Neural cell (in vitro differentiated cells): ENCODE data around the gene ZNF431. TPM values are rescaled to one million over a fixed set of nuclear protein-coding genes. Genes with fewer than 3 reads are reported as not detected.

Experiments
- H2AFZ ChIP-seq: fragments of 200-600, 300-800 bp; sonication (generic), shearing (Covaris generic); 2 replicates; pipeline ENCODE4 v1.6.0; 2014; ENCODE audit warnings: low read depth, mild to moderate bottlenecking, antibody characterized with exemption, low read length, moderate library complexity
- H3F3A ChIP-seq: fragments of 200-600 bp; shearing (Covaris generic); 2 replicates; pipeline ENCODE4 v1.6.1; 2016; ENCODE audit warnings: mild to moderate bottlenecking, moderate library complexity, mixed read lengths, antibody characterized with exemption, low read length; ENCODE audit not compliant: insufficient read depth, poor library complexity, severe bottlenecking
- H3K27ac ChIP-seq: fragments of 200-600, 300-800 bp; sonication (generic), shearing (Covaris generic); 2 replicates; pipeline ENCODE4 v1.5.1; 2014; ENCODE audit warnings: mild to moderate bottlenecking, low read length, moderate library complexity
- H3K27me3 ChIP-seq: fragments of 300-800, 200-600 bp; sonication (generic), shearing (Covaris generic); 2 replicates; pipeline ENCODE4 v1.6.0; 2014; ENCODE audit warnings: mild to moderate bottlenecking, low read depth, low read length, moderate library complexity; ENCODE audit not compliant: insufficient read depth
- H3K36me3 ChIP-seq: fragments of 300-800, 200-600 bp; sonication (generic), shearing (Covaris generic); 2 replicates; pipeline ENCODE4 v1.5.1; 2014; ENCODE audit warnings: mild to moderate bottlenecking, antibody characterized with exemption, low read length, moderate library complexity; ENCODE audit not compliant: insufficient read depth
- H3K4me2 ChIP-seq: fragments of 300-800, 200-600 bp; sonication (generic), shearing (Covaris generic); 2 replicates; pipeline ENCODE4 v1.6.0; 2014; ENCODE audit warnings: mild to moderate bottlenecking, low read length
- H3K4me3 ChIP-seq: fragments of 300-800, 200-600 bp; sonication (generic), shearing (Covaris generic); 2 replicates; pipeline ENCODE4 v1.5.1; 2014; ENCODE audit warnings: mild to moderate bottlenecking, low read length, moderate library complexity
- H3K79me2 ChIP-seq: fragments of 200-600 bp; shearing (Covaris generic); replicated peaks from 2 replicates; pipeline ENCODE4 v1.6.0; 2014; ENCODE audit warnings: mild to moderate bottlenecking, low read length, moderate library complexity; ENCODE audit not compliant: insufficient read depth
- H3K9ac ChIP-seq: fragments of 300-800, 200-600 bp; sonication (generic), shearing (Covaris generic); 2 replicates; pipeline ENCODE4 v1.6.1; 2016; ENCODE audit warnings: mild to moderate bottlenecking, low read length, mixed read lengths
- H3K9me2 ChIP-seq: fragments of 200-600 bp; shearing (Covaris generic); 2 replicates; pipeline ENCODE4 v1.6.1; 2016; ENCODE audit warnings: mild to moderate bottlenecking, low read length, mixed read lengths; ENCODE audit not compliant: insufficient read depth
- H3K9me3 ChIP-seq: fragments of 200-600, 300-800 bp; sonication (generic), shearing (Covaris generic); 2 replicates; pipeline ENCODE4 v1.6.1; 2016; ENCODE audit warnings: mild to moderate bottlenecking, mixed run types, low read length, moderate library complexity, mixed read lengths
- H4K20me1 ChIP-seq: fragments of 200-600 bp; shearing (Covaris generic); 2 replicates; pipeline ENCODE4 v1.6.1; 2016; ENCODE audit warnings: mild to moderate bottlenecking, mixed run types; ENCODE audit not compliant: insufficient read depth
- EP300 ChIP-seq: fragments of 450-650 bp; conservative IDR thresholded peaks from 2 replicates; pipeline ENCODE4 v1.6.1; 2014; ENCODE audit warnings: antibody characterized with exemption, mild to moderate bottlenecking, moderate library complexity; ENCODE audit not compliant: poor library complexity, severe bottlenecking
- EZH2 ChIP-seq: fragments of 200-600, 300-800 bp; shearing (Covaris generic), sonication (generic); IDR thresholded peaks from 2 replicates; pipeline ENCODE4 v1.6.1; 2014; ENCODE audit warnings: antibody characterized with exemption, low read length, borderline replicate concordance, mild to moderate bottlenecking; ENCODE audit not compliant: insufficient read depth, poor library complexity, severe bottlenecking
- MXI1 ChIP-seq: fragments of 450-650 bp; conservative IDR thresholded peaks from 2 replicates; pipeline ENCODE4 v1.6.1; 2014; ENCODE audit warnings: antibody characterized with exemption, mild to moderate bottlenecking; ENCODE audit not compliant: poor library complexity, severe bottlenecking
- POLR2AphosphoS5 ChIP-seq: IDR thresholded peaks from 2 replicates; pipeline ENCODE4 v1.6.1; 2012
- RAD21 ChIP-seq: fragments of 450-650 bp; conservative IDR thresholded peaks from 2 replicates; pipeline ENCODE4 v1.6.1; 2014; ENCODE audit warnings: antibody characterized with exemption, mild to moderate bottlenecking, moderate library complexity
- SMC3 ChIP-seq: fragments of 450-650 bp; conservative IDR thresholded peaks from 2 replicates; pipeline ENCODE4 v1.6.1; 2014; ENCODE audit warnings: antibody characterized with exemption, mild to moderate bottlenecking, moderate library complexity; ENCODE audit not compliant: poor library complexity
- TAF1 ChIP-seq: IDR thresholded peaks from 2 replicates; pipeline ENCODE4 v1.6.1; 2012; ENCODE audit warnings: low read depth
- polyA plus RNA-seq: library from polyadenylated mRNA; depleted of rRNA; stranded (reverse); fragments of >200 nt; gene quantifications from 2 replicates; pipeline ENCODE4 v1.2.3, GENCODE V29; 2014
- TF ChIP-seq, protein P1 (sequence below): IDR thresholded peaks from 2 replicates; pipeline ENCODE4 v1.6.1; 2012; ENCODE audit warnings: borderline replicate concordance
- TF ChIP-seq, protein P2 (sequence below): fragments of 450-650 bp; IDR thresholded peaks from 2 replicates; pipeline ENCODE4 v1.5.1; 2014; ENCODE audit warnings: antibody characterized with exemption, mild to moderate bottlenecking, moderate library complexity; ENCODE audit not compliant: poor library complexity, severe bottlenecking

ZNF431 gene
- polyA plus RNA-seq, 1 donor from 2014 or later = 16.3 TPM

GRCh38 chr19:21149877-21150276 is 8.0 kb downstream of the ZNF431 start:
- Histone ChIP-seq H3K79me2 (peaks cover 25% of the 10 kb centered on the region), H2AFZ (no peak overlapping the region), H3K27me3 (no peaks in the 10 kb centered on the region), H3K9ac (no peak overlapping the region), H3K27ac (no peak overlapping the region), H3F3A (no peaks in the 10 kb centered on the region), H3K9me3 (peaks cover 6% of the 10 kb centered on the region), H3K4me2 (no peak overlapping the region), H3K9me2 (no peaks in the 10 kb centered on the region), H3K4me3 (no peak overlapping the region), H3K36me3 (peaks cover 9% of the 10 kb centered on the region), H4K20me1 (no peaks in the 10 kb centered on the region)
- TF ChIP-seq EZH2 (no peak), TAF1 (no peak), POLR2AphosphoS5 (no peak), RAD21 (no peak)

DNA sequence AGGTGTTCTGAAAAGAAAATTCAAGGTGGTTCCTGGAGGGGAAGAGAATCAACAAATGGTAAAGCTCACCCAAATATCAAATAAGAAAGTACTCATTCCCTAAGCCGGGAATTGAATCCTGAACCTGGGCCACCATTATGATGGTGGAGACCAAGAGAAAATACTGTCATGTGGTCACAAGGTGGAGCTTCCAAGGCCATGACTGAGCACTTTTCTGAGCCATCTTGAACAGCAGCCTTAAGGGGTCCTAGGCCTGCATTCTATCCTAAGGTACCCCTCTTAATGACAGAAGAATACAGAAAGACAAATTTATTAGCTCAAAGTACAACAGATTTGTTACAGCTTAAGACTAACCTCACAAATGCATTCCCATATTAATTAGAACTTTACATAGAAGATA is 9.6 kb downstream of the ZNF431 start:
- Histone ChIP-seq H2AFZ (no peak overlapping the region), H3F3A (no peaks in the 10 kb centered on the region), H3K4me2 (no peak overlapping the region), H3K36me3 (peaks cover 9% of the 10 kb centered on the region), H3K79me2 (peaks cover 30% of the 10 kb centered on the region), H4K20me1 (no peaks in the 10 kb centered on the region), H3K4me3 (no peak overlapping the region), H3K9me2 (no peaks in the 10 kb centered on the region), H3K27ac (no peak overlapping the region), H3K9me3 (peaks cover 10% of the 10 kb centered on the region), H3K27me3 (no peaks in the 10 kb centered on the region), H3K9ac (no peak overlapping the region)
- TF ChIP-seq EP300 = no peak
- no peak for TF ChIP-seq MXI1
- TF ChIP-seq POLR2AphosphoS5 = no peak
- TF ChIP-seq, protein P1, sequence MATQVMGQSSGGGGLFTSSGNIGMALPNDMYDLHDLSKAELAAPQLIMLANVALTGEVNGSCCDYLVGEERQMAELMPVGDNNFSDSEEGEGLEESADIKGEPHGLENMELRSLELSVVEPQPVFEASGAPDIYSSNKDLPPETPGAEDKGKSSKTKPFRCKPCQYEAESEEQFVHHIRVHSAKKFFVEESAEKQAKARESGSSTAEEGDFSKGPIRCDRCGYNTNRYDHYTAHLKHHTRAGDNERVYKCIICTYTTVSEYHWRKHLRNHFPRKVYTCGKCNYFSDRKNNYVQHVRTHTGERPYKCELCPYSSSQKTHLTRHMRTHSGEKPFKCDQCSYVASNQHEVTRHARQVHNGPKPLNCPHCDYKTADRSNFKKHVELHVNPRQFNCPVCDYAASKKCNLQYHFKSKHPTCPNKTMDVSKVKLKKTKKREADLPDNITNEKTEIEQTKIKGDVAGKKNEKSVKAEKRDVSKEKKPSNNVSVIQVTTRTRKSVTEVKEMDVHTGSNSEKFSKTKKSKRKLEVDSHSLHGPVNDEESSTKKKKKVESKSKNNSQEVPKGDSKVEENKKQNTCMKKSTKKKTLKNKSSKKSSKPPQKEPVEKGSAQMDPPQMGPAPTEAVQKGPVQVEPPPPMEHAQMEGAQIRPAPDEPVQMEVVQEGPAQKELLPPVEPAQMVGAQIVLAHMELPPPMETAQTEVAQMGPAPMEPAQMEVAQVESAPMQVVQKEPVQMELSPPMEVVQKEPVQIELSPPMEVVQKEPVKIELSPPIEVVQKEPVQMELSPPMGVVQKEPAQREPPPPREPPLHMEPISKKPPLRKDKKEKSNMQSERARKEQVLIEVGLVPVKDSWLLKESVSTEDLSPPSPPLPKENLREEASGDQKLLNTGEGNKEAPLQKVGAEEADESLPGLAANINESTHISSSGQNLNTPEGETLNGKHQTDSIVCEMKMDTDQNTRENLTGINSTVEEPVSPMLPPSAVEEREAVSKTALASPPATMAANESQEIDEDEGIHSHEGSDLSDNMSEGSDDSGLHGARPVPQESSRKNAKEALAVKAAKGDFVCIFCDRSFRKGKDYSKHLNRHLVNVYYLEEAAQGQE = no peak
- TF ChIP-seq SMC3 = no peak
- TF ChIP-seq, protein P2, sequence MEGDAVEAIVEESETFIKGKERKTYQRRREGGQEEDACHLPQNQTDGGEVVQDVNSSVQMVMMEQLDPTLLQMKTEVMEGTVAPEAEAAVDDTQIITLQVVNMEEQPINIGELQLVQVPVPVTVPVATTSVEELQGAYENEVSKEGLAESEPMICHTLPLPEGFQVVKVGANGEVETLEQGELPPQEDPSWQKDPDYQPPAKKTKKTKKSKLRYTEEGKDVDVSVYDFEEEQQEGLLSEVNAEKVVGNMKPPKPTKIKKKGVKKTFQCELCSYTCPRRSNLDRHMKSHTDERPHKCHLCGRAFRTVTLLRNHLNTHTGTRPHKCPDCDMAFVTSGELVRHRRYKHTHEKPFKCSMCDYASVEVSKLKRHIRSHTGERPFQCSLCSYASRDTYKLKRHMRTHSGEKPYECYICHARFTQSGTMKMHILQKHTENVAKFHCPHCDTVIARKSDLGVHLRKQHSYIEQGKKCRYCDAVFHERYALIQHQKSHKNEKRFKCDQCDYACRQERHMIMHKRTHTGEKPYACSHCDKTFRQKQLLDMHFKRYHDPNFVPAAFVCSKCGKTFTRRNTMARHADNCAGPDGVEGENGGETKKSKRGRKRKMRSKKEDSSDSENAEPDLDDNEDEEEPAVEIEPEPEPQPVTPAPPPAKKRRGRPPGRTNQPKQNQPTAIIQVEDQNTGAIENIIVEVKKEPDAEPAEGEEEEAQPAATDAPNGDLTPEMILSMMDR = no peak
- no peak for TF ChIP-seq EZH2
- no peak for TF ChIP-seq RAD21
- TF ChIP-seq TAF1 = no peak

GRCh38 chr19:21158523-21159135 is 16.8 kb downstream of the ZNF431 start:
- Histone ChIP-seq H2AFZ (no peak overlapping the region), H3K9me3 (peaks cover 7% of the 10 kb centered on the region), H3K36me3 (no peaks in the 10 kb centered on the region), H3K27me3 (no peaks in the 10 kb centered on the region), H3K9ac (no peak overlapping the region), H4K20me1 (no peaks in the 10 kb centered on the region), H3K79me2 (peaks cover 62% of the 10 kb centered on the region), H3K4me2 (no peak overlapping the region), H3F3A (no peaks in the 10 kb centered on the region), H3K27ac (no peak overlapping the region), H3K9me2 (no peaks in the 10 kb centered on the region), H3K4me3 (no peak overlapping the region)
- no peak for TF ChIP-seq RAD21
- TF ChIP-seq EZH2 = no peak
- TF ChIP-seq, protein P2 = no peak
- TF ChIP-seq, protein P1 = no peak
- no peak for TF ChIP-seq MXI1
- TF ChIP-seq POLR2AphosphoS5 = no peak
- TF ChIP-seq TAF1 = no peak
- no peak for TF ChIP-seq SMC3
- no peak for TF ChIP-seq EP300
